GM12892 (cell line): ENCODE data around the gene SMAD9.

ENCODE experiments used
- POLR2A ChIP-seq: IDR thresholded peaks from 2 replicates; pipeline ENCODE4 v1.6.1; 2011; ENCODE audit warnings: low read depth, low read length, control low read depth
- POLR2AphosphoS5 ChIP-seq: IDR thresholded peaks from 2 replicates; pipeline ENCODE4 v1.6.1; 2011; ENCODE audit warnings: low read depth, low read length, control low read depth

DNA sequence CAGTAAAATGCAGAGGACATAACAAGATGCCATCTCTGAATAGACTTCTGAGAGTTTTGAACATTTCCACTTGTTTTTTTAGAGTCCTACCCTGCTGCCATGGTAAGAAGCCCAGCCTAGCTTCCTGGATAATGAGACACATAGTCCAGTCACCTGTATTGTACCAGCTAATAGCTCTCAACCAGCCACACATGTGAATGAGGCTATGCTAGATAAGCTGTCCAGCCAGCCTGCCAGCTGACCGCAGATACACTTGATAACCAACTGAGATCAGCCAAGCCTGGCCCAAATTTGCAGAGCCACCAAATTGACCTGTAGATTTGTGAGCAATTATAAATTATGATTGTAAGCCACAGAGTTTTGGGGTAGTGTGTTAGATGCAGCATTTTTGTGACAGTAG is 90.3 kb downstream of the SMAD9 start:
- no peak for TF ChIP-seq POLR2AphosphoS5
- no peak for TF ChIP-seq POLR2A
